ENCODE measurements around the gene TIGD1.

TIGD1 gene

DNA sequence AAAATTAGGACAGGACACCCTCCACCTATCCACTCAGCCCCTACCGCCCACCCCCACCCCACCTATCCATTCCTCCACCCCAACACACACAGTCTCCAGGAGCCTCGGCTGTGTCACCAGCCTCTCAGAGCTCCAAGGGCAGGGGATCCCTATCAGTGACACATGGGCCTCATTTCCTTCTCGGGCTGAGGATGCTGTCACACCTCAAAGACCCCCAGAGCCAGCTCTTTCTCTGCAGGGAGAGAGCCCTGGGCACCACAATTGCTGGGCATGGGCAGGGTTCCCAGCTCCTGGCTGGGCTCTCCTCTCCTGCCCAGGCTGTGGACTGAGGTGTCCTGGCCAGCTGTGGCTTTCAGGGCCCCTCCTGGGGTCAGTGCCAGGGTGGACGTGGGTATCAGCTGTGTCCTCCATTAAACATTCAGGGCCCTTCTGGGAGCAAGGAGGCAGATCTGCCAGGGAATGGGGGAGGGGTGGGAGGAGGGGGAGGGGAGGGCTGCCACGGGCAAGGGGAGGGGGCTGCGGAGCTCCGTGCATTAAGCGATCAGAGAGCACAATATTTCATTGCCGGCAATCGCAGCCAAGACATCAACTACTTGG is 48.5 kb downstream of the TIGD1 start:
- no peak for DNase-seq (ENCODE audit: low read depth in 3 of 3)

DNA sequence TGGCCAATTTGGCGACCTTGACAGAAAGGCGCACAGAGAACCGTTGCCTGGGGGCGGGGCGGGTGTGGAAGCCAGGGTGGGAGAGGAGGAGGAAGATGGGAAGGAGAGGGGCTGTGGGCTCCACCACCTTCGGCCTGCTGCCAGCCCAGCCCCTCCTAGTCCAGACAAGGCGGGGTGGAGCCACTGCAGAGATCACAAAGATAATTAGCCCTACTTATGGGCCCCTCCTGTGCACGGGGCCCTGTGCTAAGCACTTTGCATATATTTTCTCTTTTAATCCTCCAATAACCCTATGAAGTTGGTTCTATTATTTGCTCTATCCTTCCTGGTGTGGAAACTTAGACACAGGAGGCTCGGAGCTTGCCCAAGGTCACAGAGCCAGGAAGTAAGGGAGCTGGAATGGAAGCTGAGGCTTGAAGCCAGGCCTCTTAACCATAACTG is 49.0 kb downstream of the TIGD1 start:
- DNase-seq (ENCODE audit: low read depth in 3 of 3): no peak

DNA sequence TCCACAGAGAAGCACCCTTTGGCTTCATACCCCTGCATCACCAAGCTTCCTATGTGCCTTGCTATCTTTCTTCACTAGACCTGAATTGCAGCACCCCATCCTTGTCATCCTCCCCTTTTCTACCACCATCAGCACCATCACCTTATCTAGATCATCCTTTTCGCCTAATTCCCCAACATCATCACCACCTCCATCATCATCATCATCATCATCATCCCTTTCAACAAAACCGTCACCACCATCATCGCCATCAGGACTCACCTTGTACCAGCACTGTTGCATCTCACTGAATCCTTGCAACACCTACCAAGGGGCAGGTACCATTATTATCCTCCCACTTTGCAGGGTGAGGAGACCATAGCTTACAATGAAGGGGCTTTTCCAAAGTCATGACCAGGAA is 51.9 kb downstream of the TIGD1 start:
- no peak for DNase-seq (ENCODE audit: low read depth in 3 of 3)

Data from stimulated activated CD4-positive, alpha-beta T cell treated with anti-CD3 and anti-CD28 coated beads, TNF-alpha, amount 100 ng/mL, for 24 hours (primary cell).